Neural crest cell (in vitro differentiated cells): ENCODE results near the gene TMEM120B. TPM values are rescaled to one million over a fixed set of nuclear protein-coding genes. Genes with fewer than 3 reads are reported as not detected.

ENCODE experiments used
- DNase-seq: peaks from one replicate; pipeline ENCODE4 v3.0.0; 2021; ENCODE audit warnings: low read depth, mixed read lengths, low spot score
- H3K27ac Mint-ChIP-seq: one replicate; pipeline ENCODE4 v1.8.0; 2021; ENCODE audit warnings: mild to moderate bottlenecking, mixed read lengths; ENCODE audit not compliant: unreplicated experiment
- H3K27me3 Mint-ChIP-seq: 2 replicates; pipeline ENCODE4 v1.8.0; 2021; ENCODE audit warnings: low read depth, mild to moderate bottlenecking, mixed read lengths
- H3K36me3 Mint-ChIP-seq: 2 replicates; pipeline ENCODE4 v1.8.0; 2021; ENCODE audit warnings: low read depth, mild to moderate bottlenecking, mixed read lengths
- H3K4me1 Mint-ChIP-seq: 2 replicates; pipeline ENCODE4 v1.8.0; 2021; ENCODE audit warnings: mixed read lengths
- H3K4me3 Mint-ChIP-seq: one replicate; pipeline ENCODE4 v1.8.0; 2021; ENCODE audit warnings: mild to moderate bottlenecking, mixed read lengths
- H3K9me3 Mint-ChIP-seq: 2 replicates; pipeline ENCODE4 v1.8.0; 2021; ENCODE audit warnings: mixed read lengths
- total RNA-seq: library from RNA; stranded (reverse); gene quantifications from 2 replicates; pipeline ENCODE4 v1.2.1, GENCODE V29; 2021
- TF ChIP-seq, protein P1 (sequence below): fragments of 200-600 bp; sonication (generic); conservative IDR thresholded peaks from 2 replicates; pipeline ENCODE4 v1.5.0; 2021; ENCODE audit warnings: antibody characterized with exemption, mild to moderate bottlenecking

The TMEM120B gene
- total RNA-seq, 1 donor from 2014 or later: 14.1 TPM

GRCh38 chr12:121802843-121803698 lies 90.5 kb downstream of the TMEM120B start:
- peak; percentile 87 for DNase-seq
- TF ChIP-seq, protein P1, sequence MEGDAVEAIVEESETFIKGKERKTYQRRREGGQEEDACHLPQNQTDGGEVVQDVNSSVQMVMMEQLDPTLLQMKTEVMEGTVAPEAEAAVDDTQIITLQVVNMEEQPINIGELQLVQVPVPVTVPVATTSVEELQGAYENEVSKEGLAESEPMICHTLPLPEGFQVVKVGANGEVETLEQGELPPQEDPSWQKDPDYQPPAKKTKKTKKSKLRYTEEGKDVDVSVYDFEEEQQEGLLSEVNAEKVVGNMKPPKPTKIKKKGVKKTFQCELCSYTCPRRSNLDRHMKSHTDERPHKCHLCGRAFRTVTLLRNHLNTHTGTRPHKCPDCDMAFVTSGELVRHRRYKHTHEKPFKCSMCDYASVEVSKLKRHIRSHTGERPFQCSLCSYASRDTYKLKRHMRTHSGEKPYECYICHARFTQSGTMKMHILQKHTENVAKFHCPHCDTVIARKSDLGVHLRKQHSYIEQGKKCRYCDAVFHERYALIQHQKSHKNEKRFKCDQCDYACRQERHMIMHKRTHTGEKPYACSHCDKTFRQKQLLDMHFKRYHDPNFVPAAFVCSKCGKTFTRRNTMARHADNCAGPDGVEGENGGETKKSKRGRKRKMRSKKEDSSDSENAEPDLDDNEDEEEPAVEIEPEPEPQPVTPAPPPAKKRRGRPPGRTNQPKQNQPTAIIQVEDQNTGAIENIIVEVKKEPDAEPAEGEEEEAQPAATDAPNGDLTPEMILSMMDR: no peak
- H3K9me3 Mint-ChIP-seq: no peaks in the 10 kb centered on the region
- peak overlapping the region; percentile 99 for H3K27ac Mint-ChIP-seq
- H3K4me1 Mint-ChIP-seq: peaks cover 56% of the 10 kb centered on the region
- peak overlapping the region; percentile 93 for H3K4me3 Mint-ChIP-seq
- peaks cover 24% of the 10 kb centered on the region for H3K27me3 Mint-ChIP-seq
- H3K36me3 Mint-ChIP-seq: peaks cover 10% of the 10 kb centered on the region

- Mint-ChIP-seq H3K4me1 (peaks cover 47% of the 10 kb centered on the region), H3K4me3 (peak within 1 kb of the TSS; percentile 93), H3K27me3 (peaks cover 21% of the 10 kb centered on the region), H3K27ac (peak within 1 kb of the TSS; percentile 99), H3K36me3 (peaks cover 10% of the 10 kb centered on the region), H3K9me3 (no peaks in the 10 kb centered on the region)
- DNase-seq: no peak
- TF ChIP-seq, protein P1: no peak
These were observed 91.4 kb downstream of the TMEM120B start, which contains the start of gene SETD1B for GRCh38 chr12:121803861-121804416. SETD1B (plus strand) TSS chr12:121804009; CDS start chr12:121804738, 729 bp downstream.

- H3K9me3 Mint-ChIP-seq: no peaks in the 10 kb centered on the region
- H3K4me3 Mint-ChIP-seq: peak overlapping the region; percentile 84
- peaks cover 13% of the 10 kb centered on the region for H3K36me3 Mint-ChIP-seq
- no peak overlapping the region for H3K27ac Mint-ChIP-seq
- peaks cover 42% of the 10 kb centered on the region for H3K4me1 Mint-ChIP-seq
- TF ChIP-seq, protein P1: no peak
- no peak for DNase-seq
- H3K27me3 Mint-ChIP-seq: peaks cover 17% of the 10 kb centered on the region
These were observed 92.0 kb downstream of the TMEM120B start for GRCh38 chr12:121804417-121805111.

DNA sequence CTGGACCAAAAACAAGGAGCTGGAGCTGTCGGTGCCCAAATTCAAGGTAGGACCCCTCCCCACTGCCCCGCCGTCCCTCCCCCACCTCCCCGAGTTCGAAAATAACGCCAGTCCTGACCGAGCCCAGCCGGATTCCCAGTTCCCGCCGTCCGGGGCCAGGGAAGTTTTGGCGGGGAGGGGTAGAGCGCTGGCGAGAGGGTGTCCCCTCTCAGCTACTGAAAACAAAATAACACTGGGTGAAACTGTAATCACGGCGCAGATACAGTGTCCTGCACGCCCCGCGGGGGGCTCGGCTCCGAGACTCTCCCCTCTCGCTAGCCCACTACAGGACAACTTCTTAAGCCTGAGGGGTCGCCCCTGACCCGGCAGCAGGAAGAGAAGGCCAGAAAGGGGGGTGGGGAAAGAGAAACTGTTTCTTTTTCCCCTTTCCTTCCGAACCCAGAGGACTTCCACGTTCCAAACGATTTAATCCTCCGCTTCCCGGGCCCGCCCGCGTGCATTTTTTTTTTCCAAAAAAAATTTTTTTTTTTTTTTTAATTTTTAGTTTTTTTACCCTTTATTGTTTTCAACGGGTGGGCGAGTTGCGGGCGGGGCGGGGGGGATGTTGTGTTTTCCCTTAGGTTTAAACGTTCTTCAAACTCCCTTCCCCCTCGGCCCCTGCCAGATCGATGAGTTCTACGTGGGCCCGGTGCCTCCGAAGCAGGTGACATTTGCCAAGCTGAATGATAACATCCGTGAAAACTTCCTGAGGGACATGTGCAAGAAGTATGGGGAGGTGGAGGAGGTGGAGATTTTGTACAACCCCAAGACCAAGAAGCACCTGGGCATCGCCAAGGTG lies 92.8 kb downstream of the TMEM120B start:
- Mint-ChIP-seq H3K36me3 (peaks cover 14% of the 10 kb centered on the region), H3K27ac (no peak overlapping the region), H3K27me3 (peaks cover 15% of the 10 kb centered on the region), H3K9me3 (no peaks in the 10 kb centered on the region), H3K4me1 (peaks cover 42% of the 10 kb centered on the region), H3K4me3 (peak overlapping the region; percentile 84)
- TF ChIP-seq, protein P1: no peak
- DNase-seq: no peak
